Measurements from ENCODE around the gene SMARCC1. TPM values are rescaled to one million over a fixed set of nuclear protein-coding genes. Genes with fewer than 3 reads are reported as not detected.

SMARCC1 gene
- total RNA-seq, 1 experiment from 2014 or later = 39.5 TPM

DNA sequence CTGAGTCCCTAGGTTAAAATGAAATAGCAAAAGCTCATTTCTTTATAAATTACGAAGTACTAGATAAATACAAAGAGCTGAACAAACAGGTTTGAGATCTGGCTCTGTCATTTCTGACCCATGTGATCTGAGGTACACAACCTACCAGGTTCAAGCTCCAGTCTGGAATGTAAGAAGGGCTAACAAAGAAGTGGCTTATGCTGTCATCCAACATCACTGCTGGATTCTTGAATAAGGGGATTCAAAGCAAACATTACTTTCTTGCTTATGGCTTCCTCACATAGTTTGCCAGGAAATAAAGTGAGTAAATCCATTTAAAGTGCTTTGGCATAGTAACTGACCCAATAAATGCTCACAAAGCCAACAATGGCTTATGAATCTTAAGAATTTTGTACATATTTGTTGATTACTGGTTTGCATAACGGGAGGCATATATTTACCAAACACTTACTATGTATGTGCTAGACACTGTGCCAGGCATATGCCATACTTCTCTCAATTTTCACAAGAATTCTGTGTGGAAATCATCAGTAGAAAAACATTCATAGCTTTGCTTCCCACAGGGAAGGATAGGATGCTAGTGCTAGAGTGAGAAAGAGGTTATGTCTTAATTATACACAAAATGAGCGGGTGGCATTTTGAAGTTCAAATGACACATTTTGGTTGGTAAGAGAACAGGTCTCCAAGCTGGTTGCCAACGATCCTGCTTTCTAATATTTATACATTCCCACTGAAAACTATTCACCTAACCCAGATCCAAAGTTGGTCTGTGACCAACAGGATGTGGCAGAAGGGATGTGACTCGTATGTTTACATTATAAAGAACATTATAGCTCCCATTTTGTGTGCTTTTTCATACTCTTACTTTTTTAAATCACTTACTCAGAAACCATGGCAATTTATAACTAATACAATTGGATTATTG, 164.3 kb downstream of the SMARCC1 start:
- DNase-seq (ENCODE audit: low read depth, low spot score) = no peak
- in situ Hi-C loops (cut with HindIII; ENCODE audit: low pct_unique_long_range_greater_than_20kb, low sequenced_read_pairs) = no loop called here

DNA sequence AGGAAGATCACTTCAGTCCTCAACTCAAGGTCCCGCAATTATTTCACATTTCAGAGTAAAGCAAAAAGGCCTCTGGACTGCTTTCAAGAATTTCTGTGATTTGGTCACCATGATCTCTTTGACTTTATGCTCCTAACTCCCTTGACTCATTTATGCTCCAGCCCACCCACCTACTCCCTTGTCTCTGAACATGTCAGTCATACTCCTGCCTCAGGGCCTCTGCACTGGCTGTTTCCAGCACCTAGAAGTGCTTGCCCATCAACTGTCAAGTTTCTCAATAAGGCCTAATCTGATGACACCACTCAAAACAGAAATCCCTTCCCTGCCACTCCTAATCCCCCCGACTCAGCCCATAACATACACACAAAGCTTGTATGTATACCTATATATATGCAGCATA, 166.9 kb downstream of the SMARCC1 start:
- in situ Hi-C loops (cut with HindIII; ENCODE audit: low pct_unique_long_range_greater_than_20kb, low sequenced_read_pairs) = no loop called here
- no peak for DNase-seq (ENCODE audit: low read depth, low spot score)

- in situ Hi-C loops (cut with HindIII; ENCODE audit: low pct_unique_long_range_greater_than_20kb, low sequenced_read_pairs) = no loop called here
- no peak for DNase-seq (ENCODE audit: low read depth, low spot score)
Measured at GRCh38 chr3:47613722-47614121, 168.0 kb downstream of the SMARCC1 start.

- in situ Hi-C loops (cut with HindIII; ENCODE audit: low pct_unique_long_range_greater_than_20kb, low sequenced_read_pairs) = no loop called here
- no peak for DNase-seq (ENCODE audit: low read depth, low spot score)
Measured at GRCh38 chr3:47612879-47613278, 168.8 kb downstream of the SMARCC1 start.

GRCh38 chr3:47612178-47612577, 169.5 kb downstream of the SMARCC1 start:
- in situ Hi-C loops (cut with HindIII; ENCODE audit: low pct_unique_long_range_greater_than_20kb, low sequenced_read_pairs) = no loop called here
- no peak for DNase-seq (ENCODE audit: low read depth, low spot score)

GRCh38 chr3:47611576-47611975, 170.1 kb downstream of the SMARCC1 start:
- in situ Hi-C loops (cut with HindIII; ENCODE audit: low pct_unique_long_range_greater_than_20kb, low sequenced_read_pairs) = no loop called here

GRCh38 chr3:47610583-47610982, 171.1 kb downstream of the SMARCC1 start:
- in situ Hi-C loops (cut with HindIII; ENCODE audit: low pct_unique_long_range_greater_than_20kb, low sequenced_read_pairs) = no loop called here
- no peak for DNase-seq (ENCODE audit: low read depth, low spot score)

More at GRCh38 chr3:47611576-47611975, 170.1 kb downstream of the SMARCC1 start:
- DNase-seq (ENCODE audit: low read depth, low spot score) = no peak

DNA sequence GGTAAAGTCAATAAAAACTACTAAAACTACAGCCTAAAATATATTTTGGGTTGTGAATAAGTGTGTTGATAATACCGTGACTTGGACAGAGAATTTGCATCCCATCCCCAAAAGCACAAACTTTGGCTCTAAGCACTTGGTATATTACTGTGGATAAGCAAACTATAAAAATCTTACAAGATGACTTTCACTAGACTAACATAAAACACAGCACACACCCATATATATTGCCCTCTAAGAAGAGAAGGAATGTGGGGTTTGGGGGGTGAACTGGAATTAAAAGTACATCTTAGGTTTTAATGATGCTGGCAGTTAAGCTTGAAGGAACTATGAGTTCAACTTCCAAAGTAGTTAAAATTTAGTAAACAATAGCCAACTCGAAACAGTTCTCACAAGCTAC, 174.4 kb downstream of the SMARCC1 start:
- DNase-seq (ENCODE audit: low read depth, low spot score) = no peak
- in situ Hi-C loops (cut with HindIII; ENCODE audit: low pct_unique_long_range_greater_than_20kb, low sequenced_read_pairs) = no loop called here

- in situ Hi-C loops (cut with HindIII; ENCODE audit: low pct_unique_long_range_greater_than_20kb, low sequenced_read_pairs) = no loop called here
- no peak for DNase-seq (ENCODE audit: low read depth, low spot score)
Measured at GRCh38 chr3:47606165-47606564, 175.5 kb downstream of the SMARCC1 start.

DNA sequence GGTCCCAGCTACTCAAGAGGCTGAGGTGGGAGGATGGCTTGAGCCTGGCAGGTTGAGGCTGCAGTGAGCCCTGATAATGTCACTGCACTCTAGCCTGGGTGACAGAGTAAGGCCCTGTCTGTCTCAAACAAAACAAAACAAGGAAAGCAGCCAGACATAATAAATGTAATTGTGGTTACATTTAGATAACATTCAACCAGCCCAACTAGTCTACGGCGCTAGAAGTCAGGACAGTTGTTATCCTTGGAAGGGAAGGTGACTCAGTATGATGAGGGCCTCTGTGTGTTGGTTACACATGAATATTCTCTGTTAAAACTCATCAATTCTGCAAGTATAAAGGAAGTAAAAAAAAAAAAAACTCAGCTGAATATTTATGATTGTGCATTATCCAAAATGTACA, 176.0 kb downstream of the SMARCC1 start:
- in situ Hi-C loops (cut with HindIII; ENCODE audit: low pct_unique_long_range_greater_than_20kb, low sequenced_read_pairs) = no loop called here
- no peak for DNase-seq (ENCODE audit: low read depth, low spot score)

DNA sequence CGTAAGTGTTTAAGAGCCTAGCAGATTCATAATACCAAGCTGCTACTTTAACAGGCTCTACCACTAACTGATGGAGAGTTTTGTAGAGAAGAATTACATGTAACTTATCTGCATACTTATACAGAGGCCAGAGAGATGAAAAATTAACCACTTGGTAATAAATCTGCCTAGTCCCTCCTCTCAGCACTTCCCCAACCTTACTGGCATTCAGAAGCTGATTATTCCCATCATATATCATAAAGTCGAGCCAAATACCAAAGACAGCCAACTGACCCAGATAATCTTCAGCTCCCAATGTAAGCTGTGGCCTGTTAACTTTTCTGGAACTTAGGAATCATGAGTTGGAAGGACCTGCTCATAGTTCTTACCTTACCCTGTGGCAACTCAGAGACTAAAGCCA, 177.5 kb downstream of the SMARCC1 start:
- in situ Hi-C loops (cut with HindIII; ENCODE audit: low pct_unique_long_range_greater_than_20kb, low sequenced_read_pairs) = no loop called here
- DNase-seq (ENCODE audit: low read depth, low spot score) = no peak

DNA sequence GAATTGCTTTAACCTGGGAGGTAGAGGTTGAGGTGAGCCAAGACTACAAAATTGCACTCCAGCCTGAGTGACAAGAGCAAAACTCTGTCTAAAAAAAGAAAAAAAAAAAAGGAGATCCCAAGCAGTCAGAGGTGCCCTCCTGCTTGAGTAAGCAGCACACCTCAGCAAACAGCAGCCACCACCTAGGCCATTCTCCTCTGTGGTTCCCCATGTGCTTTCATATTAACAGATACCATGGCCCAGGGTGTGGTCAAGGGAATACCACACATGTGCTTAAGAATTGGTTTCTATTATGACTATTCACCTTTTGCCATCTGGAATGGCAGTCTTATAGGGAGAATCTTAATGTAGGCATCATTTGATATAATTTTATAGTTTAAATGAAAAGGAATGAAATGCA, 178.4 kb downstream of the SMARCC1 start:
- no peak for DNase-seq (ENCODE audit: low read depth, low spot score)
- in situ Hi-C loops (cut with HindIII; ENCODE audit: low pct_unique_long_range_greater_than_20kb, low sequenced_read_pairs) = no loop called here

GRCh38 chr3:47601281-47601680, 180.4 kb downstream of the SMARCC1 start:
- DNase-seq (ENCODE audit: low read depth, low spot score) = peak; percentile 91
- in situ Hi-C loops (cut with HindIII; ENCODE audit: low pct_unique_long_range_greater_than_20kb, low sequenced_read_pairs) = no loop called here

DNA sequence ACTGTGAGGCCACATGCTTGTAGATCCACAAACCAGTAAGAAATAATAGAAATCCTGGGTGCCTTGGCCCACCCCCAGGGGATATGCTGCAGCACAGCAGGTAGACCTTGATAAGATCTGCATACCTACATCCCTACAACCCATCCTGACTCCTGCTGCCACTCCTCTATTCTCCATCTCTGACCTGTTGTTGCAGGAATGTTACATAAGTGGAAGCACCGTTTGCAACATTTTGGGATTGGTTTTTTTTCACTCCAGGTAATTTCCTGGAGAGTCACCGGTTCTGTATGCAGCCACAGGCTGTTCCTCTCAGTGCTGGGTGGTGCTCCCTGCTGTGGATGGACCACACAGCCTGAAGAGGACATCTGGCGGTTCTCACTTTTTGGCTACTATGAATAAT, 186.9 kb downstream of the SMARCC1 start:
- DNase-seq (ENCODE audit: low read depth, low spot score) = no peak
- in situ Hi-C loops (cut with HindIII; ENCODE audit: low pct_unique_long_range_greater_than_20kb, low sequenced_read_pairs) = no loop called here

GRCh38 chr3:47592066-47592795, 189.5 kb downstream of the SMARCC1 start:
- in situ Hi-C loops (cut with HindIII; ENCODE audit: low pct_unique_long_range_greater_than_20kb, low sequenced_read_pairs) = no loop called here
- DNase-seq (ENCODE audit: low read depth, low spot score) = no peak

- in situ Hi-C loops (cut with HindIII; ENCODE audit: low pct_unique_long_range_greater_than_20kb, low sequenced_read_pairs) = no loop called here
- DNase-seq (ENCODE audit: low read depth, low spot score) = no peak
Measured at GRCh38 chr3:47590216-47590615, 191.5 kb downstream of the SMARCC1 start.

- in situ Hi-C loops (cut with HindIII; ENCODE audit: low pct_unique_long_range_greater_than_20kb, low sequenced_read_pairs) = no loop called here
Measured at GRCh38 chr3:47588587-47588986, 193.1 kb downstream of the SMARCC1 start.

GRCh38 chr3:47588053-47588452, 193.6 kb downstream of the SMARCC1 start:
- DNase-seq (ENCODE audit: low read depth, low spot score) = no peak
- in situ Hi-C loops (cut with HindIII; ENCODE audit: low pct_unique_long_range_greater_than_20kb, low sequenced_read_pairs) = no loop called here

More at GRCh38 chr3:47588587-47588986, 193.1 kb downstream of the SMARCC1 start:
- no peak for DNase-seq (ENCODE audit: low read depth, low spot score)

DNA sequence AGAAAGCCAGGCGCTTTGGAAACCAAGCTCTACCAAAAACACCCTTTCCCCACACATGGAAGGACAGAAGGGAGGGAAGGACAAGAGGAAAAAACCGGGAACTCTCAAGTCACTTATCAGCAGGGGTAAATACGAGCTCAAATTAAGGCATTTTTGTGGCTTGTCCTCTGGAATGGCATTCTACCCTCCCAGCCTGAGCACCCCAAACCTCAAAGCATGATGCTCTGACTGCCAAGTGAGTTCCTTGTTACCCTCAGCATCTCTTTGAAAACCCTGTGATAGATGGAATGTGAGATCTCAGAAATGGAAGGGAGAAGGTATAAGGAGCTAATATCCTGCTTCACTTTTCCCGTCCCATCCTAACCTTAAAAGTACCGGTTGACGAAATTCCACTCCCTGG, 194.9 kb downstream of the SMARCC1 start:
- in situ Hi-C loops (cut with HindIII; ENCODE audit: low pct_unique_long_range_greater_than_20kb, low sequenced_read_pairs) = no loop called here
- DNase-seq (ENCODE audit: low read depth, low spot score) = no peak
